ENCODE results near the gene UNC80.

The UNC80 gene

GRCh38 chr2:209907746-209908145 lies 136.1 kb downstream of the UNC80 start:
- no peak for DNase-seq (ENCODE audit: low read depth in 1 of 2, low spot score in 1 of 2)

GRCh38 chr2:209908511-209908910 lies 136.9 kb downstream of the UNC80 start:
- no peak for DNase-seq (ENCODE audit: low read depth in 1 of 2, low spot score in 1 of 2)

GRCh38 chr2:209911486-209911885 lies 139.9 kb downstream of the UNC80 start:
- DNase-seq (ENCODE audit: low read depth in 1 of 2, low spot score in 1 of 2) = no peak

- DNase-seq (ENCODE audit: low read depth in 1 of 2, low spot score in 1 of 2) = no peak
Observed at GRCh38 chr2:209913786-209914345, 142.2 kb downstream of the UNC80 start.

DNA sequence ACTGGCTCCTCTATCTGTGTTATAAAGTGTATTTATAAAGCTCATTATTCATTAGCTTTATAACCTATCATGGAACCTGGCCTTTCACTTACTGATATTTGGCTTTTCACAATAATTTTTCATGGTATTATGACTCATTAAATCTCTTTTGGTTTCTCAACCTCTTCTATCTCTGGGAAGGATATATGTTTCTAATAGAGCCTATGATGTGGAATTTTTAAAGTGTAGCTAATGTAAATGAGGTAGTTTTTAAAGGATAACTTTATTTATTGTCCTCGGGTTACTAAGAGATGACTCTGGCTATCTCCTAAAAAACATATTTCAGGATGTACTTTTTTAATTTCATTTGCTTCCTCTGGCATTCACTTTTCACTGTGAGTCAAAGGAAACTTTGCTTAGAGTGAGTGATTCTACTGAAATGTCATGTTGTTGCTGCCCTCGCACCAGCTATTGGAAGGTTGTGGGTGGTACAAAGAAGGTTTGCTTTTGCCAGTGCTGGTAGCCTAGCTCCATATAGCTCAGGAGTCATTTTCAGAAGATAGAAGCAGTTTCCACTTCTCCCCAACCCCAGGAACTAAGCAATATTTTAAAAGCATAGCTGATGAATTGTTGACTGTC lies 145.6 kb downstream of the UNC80 start:
- DNase-seq (ENCODE audit: low read depth in 1 of 2, low spot score in 1 of 2) = no peak

GRCh38 chr2:209918251-209918650 lies 146.6 kb downstream of the UNC80 start:
- DNase-seq (ENCODE audit: low read depth in 1 of 2, low spot score in 1 of 2) = no peak

- DNase-seq (ENCODE audit: low read depth in 1 of 2, low spot score in 1 of 2) = no peak
Observed at GRCh38 chr2:209922116-209922515, 150.5 kb downstream of the UNC80 start.

GRCh38 chr2:209929369-209929768 lies 157.7 kb downstream of the UNC80 start:
- DNase-seq (ENCODE audit: low read depth in 1 of 2, low spot score in 1 of 2) = no peak

DNA sequence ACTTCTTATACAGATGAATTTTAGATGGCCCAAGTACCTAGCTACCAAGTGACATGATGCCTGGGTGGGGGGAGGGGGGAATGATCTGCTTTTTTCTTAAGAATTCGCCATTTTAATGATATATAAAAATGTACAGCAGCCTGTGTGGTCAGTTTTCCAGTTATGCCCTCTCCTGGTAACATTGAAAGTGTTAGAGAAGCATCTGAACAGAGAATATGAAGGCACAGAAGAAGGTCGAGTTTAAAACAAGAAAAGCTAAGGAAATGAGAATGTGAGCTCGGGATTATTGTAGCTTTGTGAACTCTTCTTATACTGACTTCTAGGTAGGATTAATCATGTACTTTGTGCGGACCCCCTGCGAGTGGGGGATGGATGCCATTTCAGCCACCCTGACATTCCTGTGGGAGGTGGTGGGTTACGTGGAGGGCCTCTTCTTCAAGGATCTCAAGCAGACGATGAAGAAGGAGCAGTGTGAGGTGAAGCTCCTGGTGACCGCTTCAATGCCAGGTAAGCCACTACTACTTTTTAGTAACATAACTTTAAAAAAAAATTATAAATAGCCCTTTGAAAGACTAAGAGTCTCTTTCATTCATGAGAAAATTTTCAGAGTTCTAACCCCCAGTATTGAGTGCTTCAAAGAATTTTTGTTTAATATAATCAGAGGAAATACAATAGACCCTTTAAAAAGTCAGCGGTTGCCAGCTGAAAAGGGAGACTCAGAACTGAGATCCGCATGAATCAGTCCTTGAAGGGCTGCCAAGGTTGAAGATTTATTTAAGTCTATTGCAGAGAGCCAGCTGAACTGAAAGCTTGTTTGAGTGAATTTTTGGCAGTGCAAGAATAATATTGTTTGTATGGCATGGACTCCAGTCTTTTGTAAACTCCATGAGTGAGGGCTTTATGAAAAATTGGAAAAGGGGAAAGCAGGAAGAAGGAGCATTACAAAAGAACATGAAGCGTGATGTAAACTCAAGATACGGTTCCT lies 162.2 kb downstream of the UNC80 start:
- DNase-seq (ENCODE audit: low read depth in 1 of 2, low spot score in 1 of 2) = no peak

- no peak for DNase-seq (ENCODE audit: low read depth in 1 of 2, low spot score in 1 of 2)
Observed at GRCh38 chr2:209936106-209936666, 164.6 kb downstream of the UNC80 start.

DNA sequence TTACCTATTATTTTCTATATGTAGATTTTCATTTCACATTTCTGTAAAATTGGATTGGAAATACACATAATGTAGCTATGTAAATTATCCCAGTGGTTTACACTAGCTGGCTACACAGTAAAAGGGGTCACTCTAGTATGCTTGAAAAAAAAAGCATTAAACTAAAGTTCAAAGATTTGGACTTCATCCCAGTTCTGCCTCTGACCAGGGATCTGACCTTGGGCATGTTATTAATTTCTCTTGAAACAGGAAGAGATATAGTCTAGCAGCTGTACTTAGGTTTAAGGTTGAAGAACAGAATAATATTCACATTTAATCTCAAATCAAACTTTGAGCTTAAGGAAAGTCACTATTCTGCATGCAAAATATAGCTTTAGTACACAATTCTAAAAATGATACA lies 166.3 kb downstream of the UNC80 start:
- no peak for DNase-seq (ENCODE audit: low read depth in 1 of 2, low spot score in 1 of 2)

DNA sequence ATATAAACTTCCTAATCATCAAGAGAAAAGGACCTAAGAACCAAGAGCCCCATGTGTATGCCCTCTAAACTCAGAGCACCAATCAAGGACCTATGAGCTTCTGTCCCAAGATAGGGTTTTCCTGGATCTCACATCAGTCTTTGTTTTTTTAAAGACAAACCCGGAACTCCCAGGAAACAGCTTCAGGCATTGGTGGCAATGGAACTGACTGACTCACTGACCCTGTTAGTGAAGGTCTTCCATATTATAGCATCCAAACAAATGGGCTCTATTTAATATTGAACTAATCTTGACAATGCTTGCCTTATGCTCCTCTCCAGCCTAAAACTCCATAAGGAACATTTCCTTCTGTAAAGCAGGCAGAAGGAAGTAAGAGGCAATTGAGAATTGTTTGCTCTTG lies 167.3 kb downstream of the UNC80 start:
- DNase-seq (ENCODE audit: low read depth in 1 of 2, low spot score in 1 of 2) = no peak

GRCh38 chr2:209940936-209941335 lies 169.3 kb downstream of the UNC80 start:
- no peak for DNase-seq (ENCODE audit: low read depth in 1 of 2, low spot score in 1 of 2)

GRCh38 chr2:209942426-209942825 lies 170.8 kb downstream of the UNC80 start:
- DNase-seq (ENCODE audit: low read depth in 1 of 2, low spot score in 1 of 2) = no peak

- DNase-seq (ENCODE audit: low read depth in 1 of 2, low spot score in 1 of 2) = no peak
Observed at GRCh38 chr2:209942936-209943605, 171.4 kb downstream of the UNC80 start.

GRCh38 chr2:209943776-209944175 lies 172.1 kb downstream of the UNC80 start:
- no peak for DNase-seq (ENCODE audit: low read depth in 1 of 2, low spot score in 1 of 2)

DNA sequence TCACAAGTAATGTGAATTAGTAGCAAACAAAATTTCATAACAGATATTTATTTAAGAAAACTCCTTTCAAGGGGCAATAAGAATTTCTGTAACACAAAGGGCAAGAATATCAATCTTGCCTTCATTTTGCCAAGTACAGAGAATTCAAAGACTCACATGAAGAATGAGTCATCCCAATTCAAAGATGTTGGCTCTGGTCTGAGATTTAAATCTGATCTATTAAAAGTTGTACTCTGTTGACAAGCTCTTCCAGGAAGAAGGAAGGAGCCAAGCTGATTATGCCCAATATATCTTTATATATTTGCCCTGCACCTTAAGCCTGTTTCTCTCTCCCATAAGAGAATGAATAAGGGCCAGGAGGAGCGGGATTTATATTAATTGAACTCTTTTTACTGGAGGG lies 174.9 kb downstream of the UNC80 start:
- no peak for DNase-seq (ENCODE audit: low read depth in 1 of 2, low spot score in 1 of 2)

- no peak for DNase-seq (ENCODE audit: low read depth in 1 of 2, low spot score in 1 of 2)
Observed at GRCh38 chr2:209956271-209956670, 184.6 kb downstream of the UNC80 start.

DNA sequence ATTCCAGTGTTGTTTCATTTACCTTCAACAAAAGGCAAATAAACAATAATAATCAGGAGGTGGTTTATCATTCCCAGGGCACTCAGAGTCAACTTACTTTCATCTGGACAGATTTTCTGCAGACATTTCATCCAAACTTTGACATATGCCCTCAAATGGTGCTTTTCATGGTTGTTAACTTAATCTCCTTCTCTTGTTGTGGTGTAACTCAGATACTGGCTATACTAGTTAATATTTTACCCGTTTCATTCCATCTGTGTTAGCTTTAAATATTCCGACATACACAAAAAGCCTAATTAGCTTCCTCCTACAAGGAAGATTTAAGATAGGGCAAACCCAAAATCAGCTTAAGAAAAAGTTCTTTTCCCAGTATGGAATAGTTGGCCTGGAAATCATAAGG lies 186.4 kb downstream of the UNC80 start:
- DNase-seq (ENCODE audit: low read depth in 1 of 2, low spot score in 1 of 2) = no peak

DNA sequence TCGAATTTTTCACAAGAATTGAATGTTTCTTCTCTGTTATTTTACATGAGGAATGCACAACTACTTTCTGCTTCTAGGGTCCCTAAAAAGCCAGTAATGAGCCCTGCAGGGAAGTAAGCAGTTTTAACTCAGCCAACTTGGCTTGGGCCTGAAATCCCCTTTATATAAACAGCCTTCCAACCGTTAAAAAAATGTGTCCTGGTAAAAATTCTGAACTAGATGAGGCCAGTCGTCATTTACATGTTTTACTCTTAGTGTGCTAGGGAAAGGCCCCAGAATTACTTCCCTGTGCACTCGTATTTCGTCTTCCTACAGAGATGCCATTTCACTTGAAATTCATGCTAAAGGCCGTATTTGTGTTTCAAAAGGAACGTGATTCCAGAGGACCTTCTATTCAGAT lies 188.4 kb downstream of the UNC80 start:
- no peak for DNase-seq (ENCODE audit: low read depth in 1 of 2, low spot score in 1 of 2)
